Measurements from ENCODE around the gene PNLIPRP1. TPM values are rescaled to one million over a fixed set of nuclear protein-coding genes. Genes with fewer than 3 reads are reported as not detected.

Gene PNLIPRP1
- polyA plus RNA-seq, 1 donor (not counting 4 experiments of a cell fraction or from before 2014, with no cell fraction given) = not detected

- no peak overlapping the region for H3K4me3 ChIP-seq (ENCODE audit: control insufficient read depth in 2 of 3, extremely low read depth in 1 of 3, insufficient read depth in 2 of 3, low read depth in 1 of 3, low read length in 3 of 3)
- FAIRE-seq = no peak
Measured at GRCh38 chr10:116621934-116622655, 31.3 kb downstream of the PNLIPRP1 start.

GRCh38 chr10:116625845-116626244 lies 35.1 kb downstream of the PNLIPRP1 start:
- TF ChIP-seq CTCF (optimal IDR thresholded peaks at IDR 0.05 in 1 of 3, IDR thresholded peaks at IDR 0.05 in 1 of 3, conservative IDR thresholded peaks at IDR 0.05 in 1 of 3; ENCODE audit: extremely low read depth in 1 of 3, insufficient read depth in 2 of 3, low read length in 3 of 3) (no peak), EZH2 (IDR thresholded peaks at IDR 0.05; ENCODE audit: low read length) (no peak)

More at GRCh38 chr10:116621934-116622655, 31.3 kb downstream of the PNLIPRP1 start:
- H3K9me1 ChIP-seq (ENCODE audit: control insufficient read depth, extremely low read depth, insufficient read depth, low read length) = no peaks in the 10 kb centered on the region
- H3K9ac ChIP-seq (ENCODE audit: control insufficient read depth, extremely low read depth, insufficient read depth, low read length) = no peak overlapping the region
- no peak overlapping the region for H3K27ac ChIP-seq (ENCODE audit: control insufficient read depth, insufficient read depth, low read length)
- H3K79me2 ChIP-seq (ENCODE audit: control insufficient read depth, insufficient read depth, low read length) = no peaks in the 10 kb centered on the region
- H3K27me3 ChIP-seq (ENCODE audit: control insufficient read depth, extremely low read depth, insufficient read depth, low read length) = peaks cover 2% of the 10 kb centered on the region
- no peak overlapping the region for H3K4me2 ChIP-seq (ENCODE audit: control insufficient read depth, extremely low read depth, insufficient read depth, low read depth, low read length)
- dilution Hi-C loops (cut with MboI; ENCODE audit: extremely low pct_ligation_motif_present, low sequenced_read_pairs) = no loop called here
- H3K9me3 ChIP-seq (ENCODE audit: control insufficient read depth, low read depth, low read length) = no peaks in the 10 kb centered on the region
- DNase-seq (ENCODE audit: low read depth, low spot score) = no peak
- no peaks in the 10 kb centered on the region for H3K36me3 ChIP-seq (ENCODE audit: control insufficient read depth in 2 of 2, extremely low read depth in 1 of 2, insufficient read depth in 2 of 2, low read length in 2 of 2)
- no peak overlapping the region for H2AFZ ChIP-seq (ENCODE audit: control insufficient read depth, low read length)
- TF ChIP-seq CTCF (optimal IDR thresholded peaks at IDR 0.05 in 1 of 3, IDR thresholded peaks at IDR 0.05 in 1 of 3, conservative IDR thresholded peaks at IDR 0.05 in 1 of 3; ENCODE audit: extremely low read depth in 1 of 3, insufficient read depth in 2 of 3, low read length in 3 of 3) (no peak), EZH2 (IDR thresholded peaks at IDR 0.05; ENCODE audit: low read length) (no peak)
- H3K4me1 ChIP-seq (ENCODE audit: control insufficient read depth, extremely low read depth, insufficient read depth, low read length) = no peaks in the 10 kb centered on the region
- H4K20me1 ChIP-seq (ENCODE audit: control insufficient read depth, extremely low read depth, insufficient read depth, low read length) = no peaks in the 10 kb centered on the region

More at GRCh38 chr10:116625845-116626244, 35.1 kb downstream of the PNLIPRP1 start:
- FAIRE-seq (no peak), DNase-seq (ENCODE audit: low read depth, low spot score) (no peak)
- Histone ChIP-seq H3K9me1 (ENCODE audit: control insufficient read depth, extremely low read depth, insufficient read depth, low read length) (no peaks in the 10 kb centered on the region), H3K4me2 (ENCODE audit: control insufficient read depth, extremely low read depth, insufficient read depth, low read depth, low read length) (no peak overlapping the region), H4K20me1 (ENCODE audit: control insufficient read depth, extremely low read depth, insufficient read depth, low read length) (no peaks in the 10 kb centered on the region), H2AFZ (ENCODE audit: control insufficient read depth, low read length) (no peak overlapping the region), H3K36me3 (ENCODE audit: control insufficient read depth in 2 of 2, extremely low read depth in 1 of 2, insufficient read depth in 2 of 2, low read length in 2 of 2) (no peaks in the 10 kb centered on the region), H3K9me3 (ENCODE audit: control insufficient read depth, low read depth, low read length) (no peaks in the 10 kb centered on the region), H3K4me1 (ENCODE audit: control insufficient read depth, extremely low read depth, insufficient read depth, low read length) (no peaks in the 10 kb centered on the region), H3K9ac (ENCODE audit: control insufficient read depth, extremely low read depth, insufficient read depth, low read length) (no peak overlapping the region), H3K79me2 (ENCODE audit: control insufficient read depth, insufficient read depth, low read length) (no peaks in the 10 kb centered on the region), H3K4me3 (ENCODE audit: control insufficient read depth in 2 of 3, extremely low read depth in 1 of 3, insufficient read depth in 2 of 3, low read depth in 1 of 3, low read length in 3 of 3) (no peak overlapping the region), H3K27me3 (ENCODE audit: control insufficient read depth, extremely low read depth, insufficient read depth, low read length) (peaks cover 13% of the 10 kb centered on the region), H3K27ac (ENCODE audit: control insufficient read depth, insufficient read depth, low read length) (no peak overlapping the region)
- dilution Hi-C loops (cut with MboI; ENCODE audit: extremely low pct_ligation_motif_present, low sequenced_read_pairs) = no loop called here

All from keratinocyte (primary cell).